GM19463 (cell line): Measurements from ENCODE around the gene MTMR3.
A peak's percentile ranks its signal among the peaks of the same experiment; 100 is the strongest.
"Not testable (repeated sequence)": the region's sequence is repeated elsewhere in the genome, so short reads cannot be mapped to it uniquely, and the experiment has no call there.

ENCODE experiments used
- ATAC-seq: cut with Tn5 transposase; IDR thresholded peaks from one replicate; pipeline ENCODE4 v1.9.1; 2021; ENCODE audit warnings: mild to moderate bottlenecking, moderate library complexity; ENCODE audit not compliant: unreplicated experiment

The MTMR3 gene

DNA sequence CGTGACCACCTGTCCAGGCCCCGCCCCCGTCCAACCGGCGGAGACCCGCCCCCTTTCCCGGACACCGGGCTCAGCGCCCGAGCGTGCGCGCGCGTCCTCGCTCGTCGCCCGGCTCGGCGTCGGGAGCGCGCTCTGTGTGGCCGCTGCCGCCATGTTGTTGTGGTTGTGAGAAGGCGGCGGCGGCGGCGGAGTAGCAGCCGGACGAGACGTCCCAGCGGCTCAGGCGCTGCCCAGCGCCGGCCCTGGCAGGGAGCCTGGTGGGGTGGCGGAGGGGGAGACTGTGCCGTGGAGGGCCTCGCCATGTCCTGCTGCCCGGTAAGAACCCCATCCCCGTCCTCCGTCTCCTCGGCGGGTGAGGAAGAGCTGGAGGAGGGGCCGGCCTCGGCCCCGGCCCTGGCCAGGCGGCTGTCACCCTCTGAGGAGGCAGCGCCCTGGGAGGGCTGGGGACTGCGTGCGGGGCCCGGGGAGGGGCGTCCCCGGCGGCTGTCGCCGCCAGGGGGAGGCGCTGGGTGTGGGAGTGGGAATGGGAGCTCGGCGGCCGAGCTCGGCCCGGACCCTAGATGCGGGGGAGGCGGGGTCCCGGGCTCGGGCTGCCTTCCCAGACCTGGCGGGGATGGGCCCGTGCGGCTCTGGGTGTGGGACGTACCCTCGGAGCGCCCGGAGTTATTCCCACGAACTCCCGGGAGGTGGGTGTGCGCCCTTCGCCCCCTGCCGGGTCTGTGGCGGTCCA, at the start of gene MTMR3:
Gene MTMR3, plus strand, starts transcription at position 130 of the 730 bp plus-strand sequence. CDS start 87,886 bp downstream, outside the sequence.
- peak; percentile 76 for ATAC-seq

DNA sequence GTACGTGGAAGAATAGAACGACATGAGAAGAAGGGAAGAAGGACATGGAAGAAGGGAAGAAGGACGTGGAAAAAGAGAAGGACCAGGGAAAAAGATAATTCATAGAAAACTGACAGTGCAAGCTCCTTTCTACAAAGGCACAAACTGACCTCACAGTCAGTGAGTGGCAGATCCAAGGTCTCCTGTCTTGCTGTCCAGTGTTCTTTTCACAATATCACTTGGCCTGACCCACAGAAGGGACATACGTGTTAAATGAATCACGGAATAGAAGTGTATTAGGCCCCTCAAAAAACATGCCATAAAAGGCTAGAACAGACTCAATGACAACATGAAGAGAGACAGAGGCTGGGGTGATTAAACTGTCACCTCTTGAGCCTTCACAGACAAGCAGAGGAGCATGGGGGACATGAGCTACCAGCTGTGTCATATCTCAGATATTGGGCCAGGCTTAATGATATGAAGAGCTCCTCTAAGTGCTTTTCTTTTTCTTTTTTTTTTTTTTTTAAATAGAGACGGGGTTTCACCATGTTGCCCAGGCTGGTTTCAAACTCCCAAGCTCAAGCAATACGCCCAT, 49.5 kb upstream of the MTMR3 start:
- ATAC-seq, result no peak

DNA sequence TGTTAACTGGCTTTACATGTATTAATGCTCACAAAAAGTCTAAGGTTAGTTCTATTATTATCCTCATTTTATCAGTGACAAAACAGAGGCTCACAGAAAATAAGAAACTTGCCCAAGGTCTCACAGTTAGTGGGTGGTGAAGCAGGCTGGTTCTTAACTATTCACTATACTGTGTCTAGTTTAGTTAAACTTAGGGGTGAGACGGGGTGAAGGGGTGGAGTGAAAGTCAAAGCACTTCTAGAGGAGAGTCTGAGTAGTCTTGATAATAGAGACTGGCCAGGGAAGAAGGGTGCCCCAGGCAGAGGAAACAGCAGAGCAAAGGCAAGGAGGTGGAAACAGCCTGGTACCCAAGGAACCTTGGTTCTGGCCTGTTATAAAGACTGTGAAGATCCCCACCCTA, 48.9 kb upstream of the MTMR3 start:
- ATAC-seq, result no peak

DNA sequence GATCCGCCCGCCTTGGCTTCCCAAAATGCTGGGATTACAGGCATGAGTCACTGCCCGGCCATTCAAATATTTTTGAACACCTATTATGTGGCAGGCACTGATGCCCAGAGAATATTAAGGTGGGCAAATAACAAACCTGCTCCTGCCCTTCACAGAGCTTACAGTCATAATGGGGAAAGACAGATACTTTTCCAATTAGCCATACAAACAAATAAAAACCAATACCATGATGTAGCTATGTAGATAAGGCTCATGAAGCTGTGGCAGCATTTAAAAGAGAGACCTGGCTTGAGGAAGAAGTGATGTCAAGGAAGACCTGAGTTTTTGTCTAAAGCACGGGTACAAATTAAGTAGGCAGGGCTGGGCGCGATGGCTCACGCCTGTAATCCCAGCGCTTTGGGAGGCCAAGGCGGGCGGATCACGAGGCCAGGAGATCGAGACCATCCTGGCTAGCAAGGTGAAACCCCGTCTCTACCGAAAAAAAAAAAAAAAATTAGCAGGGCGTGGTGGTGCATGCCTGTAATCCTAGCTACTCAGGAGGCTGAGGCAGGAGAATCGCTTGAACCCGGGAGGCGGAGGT, 46.1 kb upstream of the MTMR3 start:
- ATAC-seq, result not testable (repeated sequence)

DNA sequence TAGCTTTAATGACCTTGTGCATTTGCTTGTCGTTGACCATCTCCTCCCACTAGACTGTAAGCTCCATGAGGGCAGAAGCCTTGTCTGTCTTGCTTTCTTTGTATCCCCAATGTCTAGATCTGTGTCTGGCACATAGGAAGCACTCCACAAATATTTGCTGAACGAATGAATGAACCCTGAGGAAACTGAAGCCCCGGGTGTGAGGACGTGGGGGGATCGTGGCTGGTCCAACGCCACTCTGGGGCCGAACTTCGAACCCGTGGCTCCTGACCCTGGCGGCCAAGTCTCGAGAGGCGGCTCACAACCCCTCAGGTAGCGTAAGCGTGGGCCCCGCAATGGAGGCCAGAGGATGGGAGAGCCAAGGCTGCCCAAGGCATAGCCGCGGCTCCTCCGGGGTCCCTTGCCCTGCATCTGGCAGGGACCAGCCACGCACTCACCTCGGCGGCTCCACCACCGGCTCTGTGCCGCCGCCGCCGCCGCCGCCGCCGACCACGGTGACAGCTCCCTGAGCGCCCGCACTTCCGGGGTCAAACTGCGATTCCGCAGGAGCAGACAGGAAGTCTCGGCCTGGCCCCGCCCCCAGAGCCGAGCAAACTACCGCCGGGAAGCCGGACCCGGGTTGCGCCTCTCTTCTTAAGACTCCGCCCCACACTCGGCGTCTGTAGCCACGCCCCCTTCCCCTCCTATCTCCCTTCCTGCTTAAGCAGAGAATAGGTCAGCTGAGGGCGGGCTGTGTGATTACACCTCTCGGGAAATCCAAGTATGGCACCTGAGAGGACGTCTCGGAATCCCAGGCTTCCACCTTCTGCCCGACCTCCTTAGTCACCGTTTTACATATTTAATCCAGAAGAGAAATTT, 45.0 kb upstream of the MTMR3 start, which contains the start of gene ASCC2:
Gene ASCC2, minus strand, starts transcription at position 534 of the 858 bp plus-strand sequence. CDS start 5,949 bp downstream, outside the sequence.
- peak; percentile 98 for ATAC-seq

DNA sequence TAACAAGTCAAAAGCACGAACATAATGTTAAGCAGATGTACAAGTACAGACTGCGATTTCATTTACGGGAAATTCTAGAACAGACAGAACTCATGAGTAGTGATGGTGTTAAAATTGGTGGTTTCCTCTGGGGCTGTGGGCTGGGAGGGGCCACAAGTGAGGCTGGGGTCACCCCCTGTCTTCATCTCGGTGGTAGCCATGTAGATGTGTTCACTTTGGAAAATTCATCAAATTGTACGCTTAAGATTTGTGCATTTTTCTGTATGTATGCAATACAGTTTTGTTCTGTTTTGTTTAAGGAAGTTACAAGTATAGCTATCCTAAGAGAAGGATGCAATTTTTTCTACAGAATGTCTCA, 44.4 kb upstream of the MTMR3 start:
- ATAC-seq, result no peak

DNA sequence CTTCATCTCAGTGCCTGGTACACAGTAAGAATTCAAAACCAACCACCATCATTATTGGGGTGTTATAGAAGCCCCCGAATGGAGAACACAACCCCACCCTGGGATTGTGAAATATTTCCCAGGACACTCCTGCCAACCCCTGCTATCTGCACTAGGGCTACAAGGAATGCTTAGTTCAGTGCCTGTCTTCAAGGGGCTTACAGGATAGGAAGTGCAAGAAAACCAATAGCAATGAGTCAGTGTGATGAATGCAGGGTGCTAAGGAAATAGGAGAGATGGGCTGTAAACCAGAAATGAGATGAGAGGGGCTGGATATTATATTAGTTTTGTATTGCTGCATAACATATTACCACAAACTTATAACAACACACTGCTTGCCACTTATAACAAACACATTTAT, 43.9 kb upstream of the MTMR3 start:
- ATAC-seq, result no peak

DNA sequence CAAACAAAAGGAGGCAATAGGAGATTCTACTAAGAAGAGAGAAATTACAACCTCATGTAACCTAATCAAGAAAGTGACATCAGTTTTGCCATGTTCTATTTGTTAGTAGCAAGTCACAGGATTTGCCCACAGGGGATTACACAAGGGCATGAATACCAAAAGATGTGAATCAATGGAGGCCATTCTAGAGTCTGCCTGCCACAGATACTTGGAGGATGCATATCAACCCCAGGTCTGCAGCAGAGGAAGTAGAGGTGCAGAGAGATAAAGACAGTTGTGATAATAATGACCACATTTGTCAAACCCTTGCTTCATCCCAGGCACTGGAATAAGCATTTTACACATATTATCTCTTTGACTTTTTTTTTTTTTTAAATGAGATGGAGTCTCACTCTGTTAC, 42.5 kb upstream of the MTMR3 start:
- no peak for ATAC-seq

DNA sequence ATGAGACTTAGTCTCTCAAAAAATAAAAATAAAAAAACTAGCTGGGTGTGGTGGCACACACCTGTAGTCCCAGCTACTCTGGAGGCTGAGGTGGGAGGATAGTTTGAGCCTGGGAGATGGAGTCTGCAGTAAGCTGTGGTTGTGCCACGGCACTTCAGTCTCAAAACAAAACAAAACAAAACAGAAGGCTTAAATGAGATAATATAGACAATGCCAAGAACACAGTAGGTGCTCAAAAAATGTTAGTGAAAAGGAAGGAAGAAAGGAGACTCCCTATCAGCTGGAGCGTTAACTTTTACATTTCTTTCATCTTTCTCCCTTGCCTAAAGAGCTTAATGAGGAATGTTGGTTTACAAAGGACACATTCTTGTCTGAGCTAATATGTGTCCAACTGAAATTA, 40.8 kb upstream of the MTMR3 start:
- ATAC-seq, result no peak

DNA sequence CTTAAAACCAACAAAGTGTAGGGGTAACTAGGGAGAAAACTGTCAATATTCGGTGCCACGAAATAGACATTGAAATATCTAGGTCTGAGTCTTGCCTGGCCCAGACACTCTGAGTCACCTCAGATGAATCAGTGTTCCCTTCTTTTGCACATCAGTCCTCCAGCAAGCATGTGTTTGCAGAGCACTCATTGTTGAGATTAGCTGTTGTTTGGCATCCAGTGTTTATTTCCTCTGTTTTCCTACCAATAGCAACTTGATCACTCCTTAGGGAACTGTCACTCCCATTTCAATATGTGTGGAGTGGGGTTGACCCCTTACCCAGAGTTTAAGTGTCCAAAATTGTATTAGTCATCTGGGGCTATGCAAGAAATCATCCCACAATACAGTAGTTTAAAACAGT, 40.2 kb upstream of the MTMR3 start:
- ATAC-seq, result no peak

DNA sequence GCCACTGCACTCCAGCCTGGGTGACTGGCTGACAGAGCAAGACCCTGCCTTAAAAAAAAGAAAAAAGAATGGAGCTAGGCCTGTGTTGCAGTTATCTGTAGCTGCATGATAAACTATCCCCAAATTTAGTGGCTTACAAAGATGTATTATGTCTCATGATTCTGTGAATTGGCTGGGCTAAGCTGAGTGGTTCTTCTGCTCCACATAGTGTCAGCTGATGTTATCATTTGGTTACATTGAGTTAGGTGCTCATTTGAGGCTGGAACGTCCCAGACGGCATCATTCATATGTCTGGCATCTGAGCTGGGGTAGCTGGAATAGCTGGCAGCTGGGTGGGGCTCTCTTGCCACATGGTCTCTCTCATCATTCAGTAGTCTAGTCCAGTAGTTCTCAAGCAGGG, 36.7 kb upstream of the MTMR3 start:
- ATAC-seq, result no peak

DNA sequence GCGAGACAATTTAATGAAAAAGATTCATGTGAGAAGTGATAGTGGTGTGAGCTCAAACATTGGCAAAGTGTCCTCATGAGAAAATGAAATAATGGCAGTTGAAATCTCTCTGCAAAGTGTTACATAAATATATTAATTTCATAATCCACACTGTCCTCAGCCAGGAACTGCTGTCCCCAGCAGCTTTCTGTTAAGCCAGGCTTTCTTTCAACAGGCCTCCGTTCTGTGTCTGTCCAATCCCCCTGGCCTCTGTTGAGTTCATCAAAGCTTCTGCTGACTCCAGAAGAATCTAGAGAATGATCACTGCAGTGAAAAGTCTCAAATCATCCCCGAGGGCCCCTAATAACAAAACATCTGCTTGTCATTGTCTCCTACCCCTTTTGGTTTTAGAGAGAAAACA, 34.9 kb upstream of the MTMR3 start:
- no peak for ATAC-seq

DNA sequence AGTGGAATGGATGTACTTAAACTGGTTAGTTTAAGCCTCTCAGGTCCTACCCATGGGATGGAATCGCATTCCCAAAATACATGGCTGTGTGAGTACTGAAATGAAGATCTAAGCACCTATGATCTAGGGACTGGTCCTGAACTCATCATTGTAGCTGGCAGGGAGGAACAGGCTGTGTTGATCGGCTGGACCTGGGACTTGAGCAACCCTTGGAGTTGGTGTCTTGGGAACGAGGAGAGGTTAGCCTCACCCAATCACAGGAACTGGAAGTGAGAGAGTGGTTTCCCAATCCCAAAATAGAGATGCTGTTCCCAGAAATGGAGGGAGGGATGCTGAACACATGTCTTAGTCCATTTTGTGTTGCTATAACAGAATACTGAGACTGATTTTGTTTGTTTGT, 28.5 kb upstream of the MTMR3 start:
- no peak for ATAC-seq

DNA sequence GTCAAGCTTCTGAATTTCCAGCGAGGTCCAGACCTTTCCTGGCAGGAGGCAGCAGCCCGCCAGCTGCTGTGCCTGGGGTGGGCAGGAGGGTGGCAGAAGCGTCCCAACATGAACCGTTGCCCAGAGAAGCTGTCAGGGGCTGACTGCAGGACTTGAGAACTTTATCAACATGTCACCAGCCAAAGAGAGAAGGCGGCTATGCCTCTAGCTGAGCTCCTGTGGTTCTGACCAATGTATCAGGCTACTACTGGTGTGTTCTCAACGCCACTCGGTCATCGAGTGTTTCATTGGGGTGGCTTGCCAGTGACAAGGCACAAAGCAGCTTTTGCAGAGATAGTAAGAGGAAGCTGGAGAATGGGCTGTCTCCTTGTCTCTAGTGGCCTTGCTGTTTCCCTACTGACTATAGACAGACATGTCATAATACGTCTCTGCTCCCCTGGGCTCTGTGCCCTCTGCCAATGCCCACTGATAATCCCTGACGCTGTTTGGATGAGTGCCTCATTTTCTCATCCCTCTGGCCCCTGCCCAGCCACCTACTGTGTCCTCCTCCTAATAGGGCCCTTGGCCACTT, 27.3 kb upstream of the MTMR3 start:
- ATAC-seq, result no peak

DNA sequence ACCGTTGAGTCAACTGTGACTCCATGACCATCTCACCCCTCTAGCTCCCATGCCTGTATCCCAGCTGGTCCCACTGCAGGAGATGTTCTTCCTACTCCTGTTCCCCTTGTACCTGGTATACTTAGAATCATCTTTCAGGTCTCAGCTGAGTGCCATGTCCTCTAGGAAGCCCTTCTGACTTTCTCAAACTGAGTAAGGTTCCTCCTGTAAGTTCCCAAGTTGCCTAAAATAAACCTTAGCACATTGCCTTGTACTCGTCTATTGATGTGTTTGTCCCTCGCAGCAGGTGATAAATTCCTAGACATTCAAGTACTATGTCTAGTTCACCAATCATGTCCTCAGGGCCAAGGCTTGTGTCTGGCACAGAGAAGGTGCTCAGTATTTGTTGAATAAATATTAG, 26.5 kb upstream of the MTMR3 start:
- ATAC-seq, result no peak

DNA sequence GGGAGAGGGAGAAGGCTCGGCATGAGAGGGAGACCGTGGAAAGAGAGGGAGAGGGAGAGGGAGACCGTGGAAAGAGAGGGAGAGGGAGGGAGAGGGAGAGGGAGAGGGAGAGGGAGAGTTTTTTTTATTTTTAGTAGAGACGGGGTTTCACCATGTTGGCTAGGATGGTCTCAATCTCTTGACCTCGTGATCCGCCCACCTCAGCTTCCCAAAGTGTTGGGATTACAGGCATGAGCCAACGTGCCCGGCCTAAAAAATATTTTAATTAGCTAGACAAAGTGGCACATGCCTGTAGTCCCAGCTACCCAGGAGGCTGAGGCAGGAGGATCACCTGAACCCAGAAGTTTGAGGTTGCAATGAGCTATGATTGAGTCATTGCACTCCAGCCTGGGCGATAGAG, 23.9 kb upstream of the MTMR3 start:
- not testable (repeated sequence) for ATAC-seq

DNA sequence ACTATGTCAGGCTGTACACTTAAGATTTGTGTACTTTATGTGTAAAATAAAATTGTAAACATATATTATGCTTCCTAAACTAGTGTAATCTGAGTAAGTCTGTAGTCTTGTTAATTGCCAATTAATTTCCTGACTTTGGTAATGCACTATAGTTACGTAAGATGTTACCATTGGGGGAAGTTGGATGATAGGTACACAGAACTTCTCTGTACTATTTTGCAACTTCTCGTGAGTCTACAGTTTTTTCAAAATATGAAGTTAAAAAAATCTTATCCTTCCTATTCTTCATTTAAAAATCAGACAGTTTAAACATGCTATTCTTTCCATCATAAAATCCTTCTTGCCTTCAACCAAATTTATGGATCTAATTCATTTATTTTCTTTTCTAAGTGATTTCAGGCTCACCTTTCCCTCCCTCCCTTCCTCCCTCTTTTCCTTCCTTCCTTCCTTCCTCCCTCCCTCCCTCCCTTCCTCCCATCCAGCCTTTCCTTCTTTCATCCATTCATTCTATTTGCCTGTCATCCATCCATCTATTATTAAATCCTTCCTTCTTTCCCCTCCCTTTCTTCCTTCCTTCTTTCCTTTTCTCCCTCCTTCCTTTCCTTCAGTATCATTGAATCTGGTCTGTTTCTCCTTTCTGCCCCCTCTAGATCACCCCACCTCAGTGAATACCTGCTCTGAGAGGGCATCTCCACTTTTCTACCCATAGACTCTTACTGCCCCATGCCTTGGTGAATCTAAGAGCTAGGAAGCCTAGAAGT, 22.8 kb upstream of the MTMR3 start:
- no peak for ATAC-seq

DNA sequence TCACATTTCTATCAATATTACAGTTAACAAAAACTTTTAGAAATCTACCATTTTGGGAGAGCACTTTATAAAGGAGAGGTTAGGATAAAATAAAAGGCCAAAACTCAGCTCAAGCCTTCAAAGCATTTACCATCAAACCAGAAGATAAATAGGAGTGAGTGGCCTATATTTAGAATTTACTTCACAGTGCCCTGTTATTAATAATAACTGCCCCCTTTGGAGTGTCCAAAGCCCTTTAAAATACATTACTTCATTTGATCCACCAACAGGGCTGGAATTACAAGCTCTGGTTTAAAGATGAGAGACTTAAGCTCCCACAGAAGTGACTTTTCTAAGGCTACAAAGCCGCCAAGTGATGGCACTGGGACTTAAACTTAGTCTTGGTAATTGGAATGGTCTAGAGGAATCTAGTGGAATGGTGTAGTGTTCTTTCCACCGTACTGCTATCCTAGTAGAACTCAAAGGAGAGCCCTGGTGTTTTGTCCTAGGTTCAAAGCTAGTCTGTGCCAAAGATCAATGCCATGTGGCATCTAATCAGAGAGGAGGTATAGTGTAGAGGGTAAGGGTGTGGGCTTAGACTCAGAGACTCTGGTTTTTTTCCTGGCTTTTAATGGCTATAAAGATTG, 21.2 kb upstream of the MTMR3 start:
- no peak for ATAC-seq

DNA sequence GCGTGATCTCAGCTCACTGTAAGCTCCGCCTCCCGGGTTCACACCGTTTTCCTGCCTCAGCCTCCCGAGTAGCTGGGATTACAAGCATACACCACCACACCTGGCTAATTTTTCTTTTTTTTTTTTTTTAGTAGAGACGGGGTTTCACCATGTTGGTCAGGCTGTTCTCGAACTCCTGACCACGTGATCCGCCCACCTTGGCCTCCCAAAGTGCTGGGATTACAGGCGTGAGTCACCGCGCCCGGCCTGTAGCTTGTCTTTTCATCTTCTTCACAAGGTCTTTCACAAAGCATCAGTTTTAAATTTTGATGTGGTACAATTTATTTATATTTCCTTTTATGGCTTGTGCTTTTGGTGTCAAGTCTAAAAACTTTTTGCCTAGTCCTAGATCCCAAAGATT, 17.4 kb upstream of the MTMR3 start:
- ATAC-seq, result not testable (repeated sequence)

DNA sequence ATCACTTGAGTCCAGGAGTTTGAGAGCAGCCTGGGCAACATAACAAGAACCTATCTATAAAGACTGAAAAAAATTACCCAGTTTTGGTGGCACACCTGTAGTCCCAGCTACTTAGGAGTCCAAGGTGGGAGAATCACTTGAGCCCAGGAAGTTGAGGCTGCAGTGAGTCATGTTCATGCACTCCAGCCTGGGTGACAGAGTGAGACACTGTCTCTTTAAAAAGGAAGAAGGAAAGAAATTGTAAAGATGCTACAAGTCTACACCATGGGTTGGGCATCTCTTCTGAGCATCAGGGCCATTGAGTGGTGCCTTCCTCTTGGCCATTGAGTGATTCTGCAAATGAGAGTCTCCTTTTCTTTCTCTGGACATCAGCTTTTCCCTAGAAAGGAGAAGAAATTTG, 15.7 kb upstream of the MTMR3 start:
- ATAC-seq, result no peak
